ENCODE data around the gene CANX.
"Not testable (repeated sequence)": the region's sequence is repeated elsewhere in the genome, so short reads cannot be mapped to it uniquely, and the experiment has no call there.

The CANX gene, protein sequence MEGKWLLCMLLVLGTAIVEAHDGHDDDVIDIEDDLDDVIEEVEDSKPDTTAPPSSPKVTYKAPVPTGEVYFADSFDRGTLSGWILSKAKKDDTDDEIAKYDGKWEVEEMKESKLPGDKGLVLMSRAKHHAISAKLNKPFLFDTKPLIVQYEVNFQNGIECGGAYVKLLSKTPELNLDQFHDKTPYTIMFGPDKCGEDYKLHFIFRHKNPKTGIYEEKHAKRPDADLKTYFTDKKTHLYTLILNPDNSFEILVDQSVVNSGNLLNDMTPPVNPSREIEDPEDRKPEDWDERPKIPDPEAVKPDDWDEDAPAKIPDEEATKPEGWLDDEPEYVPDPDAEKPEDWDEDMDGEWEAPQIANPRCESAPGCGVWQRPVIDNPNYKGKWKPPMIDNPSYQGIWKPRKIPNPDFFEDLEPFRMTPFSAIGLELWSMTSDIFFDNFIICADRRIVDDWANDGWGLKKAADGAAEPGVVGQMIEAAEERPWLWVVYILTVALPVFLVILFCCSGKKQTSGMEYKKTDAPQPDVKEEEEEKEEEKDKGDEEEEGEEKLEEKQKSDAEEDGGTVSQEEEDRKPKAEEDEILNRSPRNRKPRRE

DNA sequence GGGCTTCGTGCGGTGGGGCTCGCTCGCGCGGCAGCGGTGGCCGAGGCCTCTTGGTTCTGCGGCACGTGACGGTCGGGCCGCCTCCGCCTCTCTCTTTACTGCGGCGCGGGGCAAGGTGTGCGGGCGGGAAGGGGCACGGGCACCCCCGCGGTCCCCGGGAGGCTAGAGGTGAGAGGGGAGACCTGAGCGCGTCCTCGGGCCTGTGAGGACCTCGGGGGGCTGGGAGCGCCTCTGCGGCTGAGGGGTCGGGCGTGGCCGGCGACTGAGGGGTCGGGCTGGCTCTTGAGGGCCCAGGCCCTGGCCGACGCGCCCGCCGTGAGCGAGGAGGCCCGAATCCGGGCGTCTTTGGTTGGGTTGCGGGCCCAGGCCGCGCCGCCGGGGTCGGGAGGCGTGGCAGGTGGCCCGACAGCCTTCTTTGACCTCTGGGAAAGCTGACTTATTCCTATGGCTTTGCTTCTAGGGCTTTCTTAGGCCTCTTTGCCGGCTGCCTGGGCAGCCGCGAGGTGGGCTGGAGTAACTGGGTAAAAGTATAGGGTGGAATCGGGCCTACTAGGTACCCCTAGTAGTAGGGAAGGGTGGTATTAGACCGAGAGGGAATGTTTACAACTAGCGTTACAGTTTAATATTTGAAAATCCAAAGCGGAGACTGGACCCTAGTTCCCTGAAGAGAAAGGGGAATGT is at the start of gene CANX:
Gene CANX, plus strand, starts transcription at position 33 of the 681 bp plus-strand sequence. CDS start 6,715 bp downstream, outside the sequence.
- no peak for DNase-seq

DNA sequence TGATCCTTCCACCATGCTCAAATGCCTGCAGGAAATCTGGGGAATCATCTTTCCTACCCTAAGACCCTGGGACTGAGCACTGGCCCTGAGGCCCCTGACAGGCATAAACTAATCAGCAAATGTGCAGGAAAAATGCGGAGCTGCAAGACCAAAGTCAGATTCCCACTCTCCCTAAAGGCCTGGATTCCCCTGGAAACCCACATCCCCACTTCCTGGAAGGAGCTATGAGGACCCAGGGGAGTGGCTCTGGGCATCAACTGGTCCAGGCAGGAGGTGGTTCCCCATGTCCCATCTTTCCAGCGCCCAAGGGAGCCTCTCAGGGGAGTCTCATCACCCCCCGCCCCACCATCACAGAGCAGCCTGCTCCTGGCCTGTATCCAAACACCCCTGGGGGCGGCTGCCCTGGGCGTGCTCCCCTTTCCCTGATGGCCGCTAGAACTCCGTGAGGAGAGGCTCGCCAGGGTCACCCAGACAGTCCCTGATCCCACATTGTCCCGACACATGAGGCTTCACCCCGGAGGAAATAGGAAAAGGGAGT is 49.5 kb upstream of the CANX start:
- not testable (repeated sequence) for DNase-seq

DNA sequence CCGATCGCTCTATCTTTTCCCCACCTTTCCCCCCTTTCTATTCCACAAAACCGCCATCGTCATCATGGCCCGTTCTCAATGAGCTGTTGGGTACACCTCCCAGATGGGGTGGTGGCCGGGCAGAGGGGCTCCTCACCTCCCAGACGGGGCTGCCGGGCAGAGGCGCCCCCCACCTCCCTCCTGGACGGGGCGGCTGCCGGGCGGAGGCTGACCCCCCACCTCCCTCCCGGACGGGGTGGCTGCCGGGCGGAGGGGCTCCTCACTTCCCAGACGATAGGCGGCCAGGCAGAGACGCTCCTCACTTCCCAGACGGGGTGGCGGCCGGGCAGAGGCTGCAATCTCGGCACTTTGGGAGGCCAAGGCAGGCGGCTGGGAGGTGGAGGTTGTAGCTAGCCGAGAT is 48.5 kb upstream of the CANX start:
- not testable (repeated sequence) for DNase-seq

DNA sequence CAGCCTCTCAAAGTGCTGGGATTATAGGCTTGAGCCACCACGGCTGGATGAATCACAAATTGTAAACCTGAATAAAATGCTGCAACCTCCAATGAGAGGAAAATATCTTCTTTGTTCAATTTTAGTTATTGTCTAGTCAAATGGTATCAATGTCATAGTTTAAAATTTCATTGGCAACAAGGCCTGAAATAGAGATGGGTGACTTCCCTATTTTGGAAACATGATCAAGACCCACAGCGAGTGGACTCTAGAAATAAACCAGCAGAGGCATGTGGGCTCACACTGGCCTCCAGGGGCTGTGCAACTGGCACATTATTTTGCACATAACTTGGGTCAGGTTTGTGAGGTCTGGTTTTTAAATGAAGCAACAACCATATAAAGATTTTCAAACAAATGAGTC is 45.6 kb upstream of the CANX start:
- not testable (repeated sequence) for DNase-seq

DNA sequence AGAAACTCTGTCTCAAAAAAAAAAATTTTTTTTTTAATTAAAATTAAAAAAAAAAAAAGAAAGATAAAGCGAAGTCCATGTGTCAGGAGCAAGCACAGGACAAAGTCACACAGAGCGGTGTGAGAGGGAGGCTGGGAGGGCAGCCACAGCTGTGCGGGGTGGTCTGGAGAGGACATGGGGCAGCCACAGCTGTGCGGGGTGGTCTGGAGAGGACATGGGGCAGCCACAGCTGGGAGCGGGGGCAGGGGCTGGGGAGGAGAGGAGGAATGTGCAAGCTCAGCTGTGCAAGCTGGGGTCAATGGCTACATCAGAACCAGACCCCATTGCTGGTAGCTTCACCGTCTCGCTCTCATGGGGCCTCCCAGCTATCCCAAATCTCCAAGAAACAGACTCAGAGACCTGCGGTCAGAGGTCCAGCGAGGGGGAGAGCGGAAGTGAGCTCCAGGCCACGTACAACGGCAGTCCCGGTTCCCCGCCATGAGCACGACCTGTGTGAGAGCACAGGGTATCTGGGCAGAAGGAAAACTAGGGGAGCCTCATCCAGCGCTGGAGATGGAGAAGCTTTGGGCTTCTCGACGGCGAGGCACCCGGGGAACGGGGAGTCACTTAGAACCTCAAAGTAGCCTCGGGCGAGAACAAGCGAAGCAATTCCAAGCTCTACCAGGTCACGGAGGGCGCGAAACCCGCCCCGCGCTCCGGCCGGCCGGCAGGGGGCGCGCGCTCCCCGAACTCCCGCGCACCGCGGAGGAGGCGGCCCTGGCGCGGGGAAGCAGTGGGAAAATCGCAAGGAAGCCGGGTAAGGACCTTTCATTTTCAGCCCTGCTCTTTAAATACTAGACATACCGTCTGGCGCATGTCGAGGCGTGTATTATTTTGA is 41.2 kb upstream of the CANX start:
- DNase-seq: not testable (repeated sequence)

DNA sequence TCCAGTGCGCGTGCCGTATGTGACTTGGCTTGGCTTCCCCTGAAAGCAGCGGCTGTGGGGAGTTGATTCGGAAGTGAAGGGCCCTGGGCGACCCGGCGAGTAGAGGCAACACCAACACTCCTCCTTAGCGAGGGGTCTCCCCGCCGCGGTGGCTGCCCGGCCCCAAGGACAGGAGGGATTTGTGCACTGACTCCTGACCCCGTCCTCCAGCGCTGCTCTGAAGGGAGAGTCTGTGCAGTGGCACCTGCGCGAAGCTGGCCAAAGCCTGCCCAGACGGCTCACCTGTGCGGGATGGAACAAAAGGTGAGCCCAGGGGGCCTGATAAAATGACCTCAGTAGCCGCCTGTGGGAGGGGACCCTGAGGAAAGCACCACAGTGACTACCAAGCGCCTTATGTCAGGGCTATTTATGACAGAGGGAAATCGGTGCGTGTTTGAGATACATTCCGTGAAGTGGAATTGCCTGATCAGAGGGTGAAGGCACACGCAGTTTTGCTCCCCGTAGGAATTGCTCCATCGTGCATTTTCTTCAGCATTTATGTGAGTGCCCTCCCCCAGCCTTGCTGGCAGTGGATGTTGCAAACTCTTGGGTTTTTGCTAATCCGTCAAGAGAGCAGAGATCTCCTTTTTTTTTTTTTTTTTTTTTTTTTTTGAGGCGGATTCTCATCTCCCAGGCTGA is 40.4 kb upstream of the CANX start:
- DNase-seq: peak; percentile 35 to 38

DNA sequence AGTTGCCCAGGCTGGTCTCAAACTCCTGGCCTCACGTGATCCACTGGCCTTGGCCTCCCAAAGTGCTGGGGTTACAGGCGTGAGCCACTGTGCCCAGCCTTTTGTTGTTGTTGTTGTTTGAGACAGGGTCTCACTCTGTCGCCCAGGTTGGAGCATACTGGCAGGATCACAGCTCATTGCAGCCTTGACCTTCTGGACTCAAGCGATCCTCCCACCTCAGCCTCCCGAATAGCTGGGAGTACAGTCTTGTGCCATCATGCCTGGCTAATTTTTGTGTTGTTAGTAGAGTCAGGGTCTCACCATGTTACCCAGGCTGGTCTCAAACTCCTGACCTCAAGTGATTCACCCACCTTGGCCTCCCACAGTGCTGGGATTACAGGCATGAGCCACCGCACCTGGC is 37.1 kb upstream of the CANX start:
- DNase-seq: not testable (repeated sequence)

DNA sequence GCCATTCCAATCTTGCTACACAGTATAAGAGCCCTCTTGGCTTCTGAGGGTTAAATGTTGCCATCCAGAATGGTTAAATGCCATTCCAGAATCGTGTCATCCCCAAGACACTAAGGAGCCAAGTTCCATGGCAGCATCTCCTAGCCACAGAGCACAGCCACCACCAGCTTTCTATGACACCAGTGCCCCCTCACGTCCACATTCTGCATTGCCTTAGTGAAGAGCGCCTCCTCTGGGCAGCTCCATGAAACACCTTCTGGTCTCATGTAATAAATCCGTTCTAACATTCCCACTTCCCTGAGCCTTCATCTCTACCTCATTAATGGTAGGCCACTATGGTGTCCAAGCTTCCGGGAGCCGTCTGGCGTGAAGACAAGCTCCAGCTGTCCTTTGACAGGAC is 30.4 kb upstream of the CANX start:
- peak; percentile 58 to 67 for DNase-seq

DNA sequence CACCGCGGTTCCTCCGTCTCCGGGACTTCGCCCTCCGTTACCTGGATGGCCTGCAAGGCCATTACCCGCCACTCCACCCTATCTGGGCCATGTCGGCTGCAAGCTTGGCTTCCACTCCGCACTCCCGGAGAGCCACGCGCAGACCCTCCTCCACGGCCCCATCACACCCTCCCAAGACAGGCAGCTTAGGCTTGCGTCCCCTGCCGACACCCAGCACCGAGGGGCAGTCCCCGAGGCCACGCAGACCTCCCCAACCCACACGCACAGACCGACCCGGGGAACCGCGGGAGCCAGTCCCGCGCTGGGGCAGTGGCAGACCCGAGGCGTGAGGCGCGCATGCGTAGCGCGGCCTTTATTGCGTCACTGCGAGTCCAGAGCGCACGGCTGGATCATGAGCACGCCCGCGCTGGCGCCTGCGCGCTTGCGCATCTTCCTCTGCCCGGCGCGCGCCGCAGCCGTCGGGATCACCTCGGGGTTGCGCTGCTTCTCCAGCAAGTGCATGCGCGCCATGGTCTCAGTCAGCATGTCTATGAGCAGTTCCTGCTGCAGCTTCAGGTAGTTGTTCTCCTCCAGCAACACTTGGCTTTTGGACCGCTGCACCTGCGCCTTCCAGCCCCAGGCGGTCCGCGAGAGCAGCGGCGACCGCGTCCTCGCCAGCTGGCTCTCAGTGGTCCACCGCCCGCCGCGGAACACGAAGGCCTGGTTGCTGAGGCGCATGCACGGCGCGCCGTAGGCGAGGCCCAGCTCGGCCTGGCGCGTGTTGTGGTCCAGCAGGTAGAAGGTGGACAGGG is 20.3 kb upstream of the CANX start:
- DNase-seq: peak; percentile 96

DNA sequence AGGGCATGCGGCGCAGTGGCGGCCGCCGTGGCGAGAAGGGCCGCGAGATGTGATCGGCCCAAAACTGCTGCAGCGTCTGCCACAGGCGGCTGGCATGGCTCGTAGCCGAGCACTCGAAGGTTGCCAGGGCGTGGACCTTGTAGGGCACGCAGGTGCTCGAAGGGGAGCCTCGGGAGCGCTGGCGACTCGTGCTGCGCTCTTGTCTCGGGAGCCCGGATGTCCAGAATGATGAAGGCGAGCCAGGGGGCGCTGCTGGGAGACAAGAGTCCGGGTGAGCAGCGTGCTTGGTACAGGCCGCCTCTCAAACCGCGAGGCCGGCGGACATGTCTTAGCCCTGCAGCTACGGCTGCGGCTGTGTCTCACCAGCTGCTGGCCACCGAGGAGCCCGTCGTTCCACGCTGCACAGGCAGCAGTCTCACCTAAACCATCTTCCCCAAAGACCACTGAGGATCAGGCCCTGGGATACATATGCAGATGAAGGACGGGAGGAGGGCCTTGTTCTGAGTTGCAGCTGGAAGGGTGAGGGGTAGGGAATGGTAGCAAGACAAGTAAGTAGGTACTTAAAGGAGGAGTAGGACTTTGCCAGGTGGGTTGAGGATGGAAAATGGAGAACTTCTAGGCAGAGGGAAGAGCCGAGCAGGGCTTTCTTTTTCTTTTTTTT is 19.6 kb upstream of the CANX start:
- peak; percentile 86 to 87 for DNase-seq

DNA sequence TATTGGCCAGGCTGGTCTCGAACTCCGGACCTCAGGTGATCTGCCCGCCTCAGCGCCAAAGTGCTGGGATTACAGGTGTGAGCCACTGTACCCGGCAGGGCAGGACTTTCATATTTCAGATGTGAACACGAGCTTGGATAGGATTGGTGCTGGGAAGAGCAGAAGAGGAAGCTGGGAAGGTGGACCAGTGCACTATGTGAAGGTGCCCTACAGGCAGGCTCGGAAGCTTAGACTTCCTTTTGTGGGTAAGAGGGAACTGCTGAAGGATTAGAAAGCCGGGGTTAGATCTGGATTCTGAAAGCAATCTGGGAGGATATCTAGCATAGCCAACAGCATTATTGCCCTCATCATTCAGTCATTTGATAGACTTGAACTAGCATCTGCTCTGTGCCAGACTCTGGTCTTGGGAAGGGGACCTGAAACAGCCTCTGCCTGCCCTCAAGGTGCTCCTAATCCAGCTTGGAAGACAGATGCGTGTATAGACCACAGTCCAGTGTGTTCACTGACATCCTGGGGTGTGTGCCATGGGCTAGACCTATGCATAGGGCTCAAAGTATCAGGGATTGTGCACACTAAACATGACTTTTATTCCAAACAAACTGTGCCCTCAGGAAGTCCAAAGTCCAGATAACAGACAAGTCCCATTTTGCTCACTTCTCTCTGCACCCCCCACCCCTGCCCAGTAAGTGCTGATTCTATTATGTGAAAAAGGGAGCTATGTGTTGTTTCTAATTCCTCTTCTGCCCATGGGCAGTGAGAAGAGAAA is 18.6 kb upstream of the CANX start:
- DNase-seq: no peak

DNA sequence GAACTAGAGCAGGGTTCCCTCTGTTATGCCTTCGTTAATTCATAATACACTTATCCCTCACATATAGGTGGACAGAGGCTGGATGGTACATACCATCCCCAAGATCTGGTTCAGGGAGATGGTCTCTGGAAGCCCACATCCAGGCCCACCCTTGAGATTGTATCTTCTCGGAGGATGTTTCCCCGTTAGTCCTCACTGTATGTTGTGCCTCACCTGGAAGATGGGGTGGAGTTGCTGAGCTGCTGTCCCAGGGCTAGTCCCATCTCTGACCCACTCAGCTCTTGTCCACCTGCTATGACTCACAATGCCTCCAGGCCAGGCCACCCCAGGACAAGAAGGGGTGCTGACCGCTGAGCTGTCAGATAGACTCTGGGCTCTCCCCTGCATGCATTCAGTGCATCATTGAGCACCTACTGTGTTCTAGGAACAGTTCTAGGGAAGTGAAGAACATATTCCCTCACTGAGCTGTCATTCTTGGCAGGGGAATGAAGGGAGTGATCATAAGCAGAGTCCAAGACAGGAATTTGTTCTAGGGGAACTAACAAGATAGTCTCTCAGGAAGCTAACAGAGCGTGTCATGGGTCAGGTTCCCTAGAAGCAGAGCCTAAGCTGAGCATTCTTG is 17.9 kb upstream of the CANX start, which contains the start of gene CBY3:
Gene CBY3, minus strand, starts transcription at position 255 of the 622 bp plus-strand sequence. Its CDS starts 116 bp downstream, at position 139.
- DNase-seq: no peak

DNA sequence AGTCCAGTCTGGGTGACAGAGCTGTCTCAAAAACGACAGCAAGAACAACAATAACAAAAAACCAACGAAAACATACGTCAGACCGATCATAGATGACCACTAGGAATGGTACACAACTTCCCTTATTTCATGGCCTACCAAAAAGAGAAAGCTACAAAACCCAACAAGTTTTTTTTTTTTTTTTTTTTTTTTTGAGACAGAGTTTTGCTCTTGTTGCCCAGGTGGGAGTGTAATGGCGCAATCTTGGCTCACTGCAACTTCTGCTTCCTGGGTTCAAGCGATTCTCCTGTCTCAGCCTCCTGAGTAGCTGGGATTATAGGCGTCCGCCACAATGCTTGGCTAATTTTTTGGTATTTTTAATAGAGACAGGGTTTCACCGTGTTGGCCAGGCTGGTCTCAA is 9.6 kb upstream of the CANX start:
- not testable (repeated sequence) for DNase-seq

DNA sequence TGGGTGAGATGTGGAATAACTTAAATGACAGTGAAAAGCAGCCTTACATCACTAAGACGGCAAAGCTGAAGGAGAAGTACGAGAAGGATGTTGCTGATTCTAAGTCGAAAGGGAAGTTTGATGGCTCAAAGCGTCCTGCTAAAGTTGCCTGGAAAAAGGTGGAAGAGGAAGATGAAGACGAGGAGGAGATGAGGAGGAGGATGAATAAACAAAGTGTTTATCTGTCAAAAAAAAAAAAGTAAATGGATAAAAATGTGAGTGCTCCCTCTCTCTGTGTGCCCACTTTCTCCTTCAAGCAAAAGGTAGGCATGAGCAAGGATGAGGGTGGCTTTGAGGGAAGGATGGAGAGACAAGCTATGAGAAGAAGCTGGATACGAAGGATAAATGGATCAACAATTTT is 4.2 kb upstream of the CANX start:
- DNase-seq: no peak

DNA sequence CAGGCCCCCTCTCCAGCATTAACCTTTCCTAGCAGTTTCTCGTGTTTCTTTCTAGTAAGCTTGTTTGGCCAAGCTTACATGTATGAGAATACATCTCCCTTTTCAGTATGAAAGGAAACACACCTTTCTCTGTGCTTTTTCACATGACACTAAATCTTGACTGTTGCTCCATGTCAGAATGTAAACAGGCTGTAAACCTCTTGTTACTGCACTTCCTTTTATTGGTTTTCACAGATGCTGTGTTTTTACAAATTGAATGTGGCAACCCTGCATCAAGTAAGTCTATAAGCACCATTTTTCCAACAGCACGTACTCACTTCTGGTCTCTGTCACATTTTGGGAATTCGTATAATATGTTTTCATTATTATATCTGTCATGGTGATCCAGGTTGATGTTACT is 2.2 kb upstream of the CANX start:
- DNase-seq: no peak

DNA sequence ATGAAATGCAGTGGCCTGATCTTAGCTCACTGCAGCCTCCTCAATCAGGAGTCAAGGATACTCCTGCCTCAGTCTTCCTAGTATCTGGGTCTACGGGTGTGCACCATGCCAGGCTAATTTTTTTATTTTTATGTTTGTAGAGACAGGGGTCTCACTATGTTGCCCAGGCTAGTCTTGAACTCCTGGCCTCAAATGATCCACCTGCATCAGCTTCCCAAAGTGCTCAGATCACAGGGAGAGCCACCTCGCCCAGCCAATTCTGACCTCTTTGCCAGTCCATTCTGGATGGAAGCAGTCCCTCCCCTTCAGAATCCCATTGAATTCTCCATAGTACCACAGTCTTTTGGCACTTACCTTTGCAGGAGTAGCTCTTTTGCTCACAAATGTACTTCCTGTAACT is 1.7 kb upstream of the CANX start:
- no peak for DNase-seq

DNA sequence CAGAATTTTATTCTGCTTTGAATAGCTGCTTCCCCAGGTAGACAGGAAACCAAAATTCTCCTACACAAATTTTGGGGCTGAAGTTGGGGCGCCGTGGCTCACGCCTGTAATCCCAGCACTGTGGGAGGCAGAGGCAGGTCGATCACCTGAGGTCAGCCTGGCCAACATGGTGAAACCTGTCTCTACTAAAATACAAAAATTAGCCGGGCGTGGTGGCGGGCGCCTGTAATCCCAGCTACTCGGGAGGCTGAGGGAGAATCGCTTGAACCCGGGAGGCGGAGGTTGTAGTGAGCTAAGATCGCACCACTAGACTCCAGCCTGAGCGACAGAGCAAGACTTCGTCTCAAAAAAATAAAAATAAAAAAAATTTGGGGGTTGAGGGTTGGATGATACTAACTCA is 1.2 kb upstream of the CANX start:
- not testable (repeated sequence) for DNase-seq

DNA sequence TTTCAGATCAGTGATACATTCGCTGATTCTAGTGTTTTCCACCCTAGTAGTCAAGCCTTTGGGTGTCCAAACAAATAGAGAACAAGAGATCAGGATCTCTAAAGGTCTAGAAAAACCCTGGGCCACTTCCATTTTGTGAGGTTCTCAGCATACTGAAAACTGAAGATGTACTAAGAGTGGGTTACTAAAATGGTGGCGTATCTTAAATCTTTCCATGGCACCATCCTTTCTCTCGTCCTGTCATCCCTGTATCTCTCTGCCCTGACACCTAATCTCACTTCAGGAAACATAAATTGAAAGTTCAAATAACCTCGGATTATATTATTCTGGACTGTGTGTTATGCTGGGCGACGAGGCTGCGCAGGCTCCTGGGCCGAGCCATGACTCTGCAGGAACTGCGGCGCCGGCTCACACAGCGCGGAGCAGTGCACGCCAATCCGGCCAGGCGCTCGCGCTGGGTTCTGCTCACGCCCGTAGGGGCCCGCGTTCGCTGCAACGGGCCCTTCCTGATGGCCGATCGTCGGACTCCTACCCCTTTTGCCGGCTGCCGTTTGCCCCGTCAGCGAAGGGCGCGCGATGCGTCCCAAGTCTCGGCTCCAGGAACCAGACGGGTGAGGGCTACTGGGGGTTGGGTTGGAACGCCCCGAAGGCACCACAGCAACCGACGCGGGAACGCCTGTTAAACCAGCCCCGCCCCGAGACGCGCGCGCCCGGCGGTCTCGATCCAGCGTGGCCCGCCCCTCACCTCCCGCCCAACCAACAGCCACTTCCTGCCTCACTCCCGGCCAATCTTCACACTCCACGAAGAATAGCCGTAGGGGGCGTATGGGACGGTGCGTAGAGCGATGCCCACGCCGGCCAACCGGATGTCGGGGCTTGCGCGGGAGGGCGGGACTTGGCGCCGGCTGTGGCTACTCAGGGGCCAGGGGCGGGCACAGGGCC is 503 bp upstream of the CANX start:
- peak; percentile 99 for DNase-seq

All from activated T-cell treated with anti-CD3 and anti-CD28 coated beads, Interleukin-2, amount 50 U/mL, for 48 hours (primary cell).